ENCODE measurements around the gene DBF4B.

The DBF4B gene

GRCh38 chr17:44777394-44778348 lies 69.2 kb downstream of the DBF4B start:
- no peak for DNase-seq (ENCODE audit: low read depth, low spot score)

GRCh38 chr17:44778656-44779210 lies 70.3 kb downstream of the DBF4B start:
- DNase-seq (ENCODE audit: low read depth, low spot score) = no peak

GRCh38 chr17:44779211-44780025 lies 71.0 kb downstream of the DBF4B start:
- peak; percentile 50 for DNase-seq (ENCODE audit: low read depth, low spot score)

- no peak for DNase-seq (ENCODE audit: low read depth, low spot score)
These were observed 71.7 kb downstream of the DBF4B start for GRCh38 chr17:44780161-44780560.

GRCh38 chr17:44780845-44781480 lies 72.5 kb downstream of the DBF4B start:
- DNase-seq (ENCODE audit: low read depth, low spot score) = no peak

- no peak for DNase-seq (ENCODE audit: low read depth, low spot score)
These were observed 73.3 kb downstream of the DBF4B start for GRCh38 chr17:44781551-44782325.

- no peak for DNase-seq (ENCODE audit: low read depth, low spot score)
These were observed 73.9 kb downstream of the DBF4B start for GRCh38 chr17:44782326-44782850.

- DNase-seq (ENCODE audit: low read depth, low spot score) = no peak
These were observed 77.5 kb downstream of the DBF4B start for GRCh38 chr17:44785921-44786320.

- no peak for DNase-seq (ENCODE audit: low read depth, low spot score)
These were observed 78.2 kb downstream of the DBF4B start for GRCh38 chr17:44786551-44787081.

GRCh38 chr17:44787271-44787940 lies 78.9 kb downstream of the DBF4B start:
- no peak for DNase-seq (ENCODE audit: low read depth, low spot score)

GRCh38 chr17:44788139-44788538 lies 79.7 kb downstream of the DBF4B start:
- DNase-seq (ENCODE audit: low read depth, low spot score) = no peak

GRCh38 chr17:44792276-44792675 lies 83.8 kb downstream of the DBF4B start:
- DNase-seq (ENCODE audit: low read depth, low spot score) = no peak

GRCh38 chr17:44793885-44794842 lies 85.7 kb downstream of the DBF4B start:
- no peak for DNase-seq (ENCODE audit: low read depth, low spot score)

- DNase-seq (ENCODE audit: low read depth, low spot score) = peak; percentile 41
These were observed 86.5 kb downstream of the DBF4B start for GRCh38 chr17:44794851-44795413.

GRCh38 chr17:44795421-44795820 lies 87.0 kb downstream of the DBF4B start:
- DNase-seq (ENCODE audit: low read depth, low spot score) = no peak

- DNase-seq (ENCODE audit: low read depth, low spot score) = no peak
These were observed 87.5 kb downstream of the DBF4B start for GRCh38 chr17:44795928-44796327.

GRCh38 chr17:44796731-44797130 lies 88.3 kb downstream of the DBF4B start:
- DNase-seq (ENCODE audit: low read depth, low spot score) = no peak

GRCh38 chr17:44797802-44798201 lies 89.3 kb downstream of the DBF4B start:
- DNase-seq (ENCODE audit: low read depth, low spot score) = no peak

All from smooth muscle cell of the brain vasculature (primary cell).